Measurements from ENCODE around the gene ANKLE1.
A peak's percentile ranks its signal among the peaks of the same experiment; 100 is the strongest.

ANKLE1 gene

DNA sequence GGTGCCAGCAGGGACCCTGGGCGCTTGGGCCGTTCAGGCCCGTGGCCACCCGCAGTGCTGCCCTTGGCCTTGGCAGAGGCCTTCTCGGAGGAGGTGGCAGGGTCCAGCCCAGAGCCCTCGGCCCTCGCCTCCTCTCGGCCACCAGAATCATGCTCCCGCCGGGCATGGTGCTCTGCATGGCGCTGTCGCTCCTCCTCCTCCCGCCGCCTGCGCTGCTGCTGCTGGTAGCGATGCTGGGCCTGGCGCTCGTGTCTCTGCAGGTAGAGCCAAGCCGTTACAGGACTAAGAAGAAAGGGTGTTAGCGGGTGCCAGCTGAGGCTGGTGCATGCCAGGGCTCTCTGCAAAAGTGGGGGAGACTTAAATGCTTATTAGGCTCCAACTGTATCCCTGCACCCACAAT lies 43.4 kb downstream of the ANKLE1 start:
- Histone ChIP-seq H3K27ac (peak overlapping the region in 1 of 2 donors; percentile 54), H3K4me3 (no peak overlapping the region)
- DNase-seq (ENCODE audit: low spot score), result no peak
- TF ChIP-seq, protein P1, sequence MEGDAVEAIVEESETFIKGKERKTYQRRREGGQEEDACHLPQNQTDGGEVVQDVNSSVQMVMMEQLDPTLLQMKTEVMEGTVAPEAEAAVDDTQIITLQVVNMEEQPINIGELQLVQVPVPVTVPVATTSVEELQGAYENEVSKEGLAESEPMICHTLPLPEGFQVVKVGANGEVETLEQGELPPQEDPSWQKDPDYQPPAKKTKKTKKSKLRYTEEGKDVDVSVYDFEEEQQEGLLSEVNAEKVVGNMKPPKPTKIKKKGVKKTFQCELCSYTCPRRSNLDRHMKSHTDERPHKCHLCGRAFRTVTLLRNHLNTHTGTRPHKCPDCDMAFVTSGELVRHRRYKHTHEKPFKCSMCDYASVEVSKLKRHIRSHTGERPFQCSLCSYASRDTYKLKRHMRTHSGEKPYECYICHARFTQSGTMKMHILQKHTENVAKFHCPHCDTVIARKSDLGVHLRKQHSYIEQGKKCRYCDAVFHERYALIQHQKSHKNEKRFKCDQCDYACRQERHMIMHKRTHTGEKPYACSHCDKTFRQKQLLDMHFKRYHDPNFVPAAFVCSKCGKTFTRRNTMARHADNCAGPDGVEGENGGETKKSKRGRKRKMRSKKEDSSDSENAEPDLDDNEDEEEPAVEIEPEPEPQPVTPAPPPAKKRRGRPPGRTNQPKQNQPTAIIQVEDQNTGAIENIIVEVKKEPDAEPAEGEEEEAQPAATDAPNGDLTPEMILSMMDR (IDR thresholded peaks at IDR 0.05), result no peak

DNA sequence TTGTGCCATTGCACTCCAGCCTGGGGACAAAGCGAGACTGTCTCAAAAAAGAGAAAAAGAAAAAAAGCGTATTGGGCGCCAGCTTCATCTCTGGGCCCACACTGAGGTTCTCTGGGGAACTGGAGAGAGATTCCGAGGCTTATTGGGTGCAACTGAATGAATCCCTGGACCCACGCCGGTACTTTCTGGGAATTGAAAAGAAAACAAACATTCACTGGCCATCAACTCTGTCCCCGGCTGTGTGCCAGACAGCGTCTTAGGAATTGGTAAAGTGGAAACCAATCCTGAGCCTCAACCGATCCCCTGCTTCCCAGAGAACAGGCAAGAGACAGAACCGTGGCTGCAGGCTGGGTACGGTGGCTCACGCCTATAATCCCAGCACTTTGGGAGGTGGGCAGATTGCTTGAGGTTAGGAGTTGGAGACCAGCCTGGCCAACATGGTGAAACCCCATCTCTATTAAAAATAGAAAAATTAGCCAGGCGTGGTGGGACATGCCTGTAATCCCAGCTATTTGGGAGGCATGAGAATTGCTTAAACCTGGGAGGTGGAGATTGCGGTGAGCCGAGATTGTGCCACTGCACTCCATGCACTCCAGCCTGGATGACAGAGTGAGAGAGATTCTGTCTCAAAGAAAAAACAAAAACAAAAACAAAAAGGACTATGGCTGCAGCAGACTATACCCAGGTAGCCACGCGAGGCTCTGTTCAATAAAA lies 44.3 kb downstream of the ANKLE1 start:
- peak overlapping the region; percentile 39 to 54 for H3K27ac ChIP-seq

GRCh38 chr19:17326595-17326966 lies 44.9 kb downstream of the ANKLE1 start:
- Histone ChIP-seq H3K4me3 (no peak overlapping the region), H3K27ac (peak overlapping the region in 1 of 2 donors; percentile 5)
- DNase-seq (ENCODE audit: low spot score), result no peak
- TF ChIP-seq, protein P1 (IDR thresholded peaks at IDR 0.05), result no peak

More for the DNA sequence above, 44.3 kb downstream of the ANKLE1 start:
- DNase-seq (ENCODE audit: low spot score), result no peak
- TF ChIP-seq, protein P1 (IDR thresholded peaks at IDR 0.05), result no peak
- no peak overlapping the region for H3K4me3 ChIP-seq

GRCh38 chr19:17327068-17327653 lies 45.5 kb downstream of the ANKLE1 start:
- peak overlapping the region in 1 of 2 donors; percentile 5 for H3K27ac ChIP-seq
- TF ChIP-seq, protein P1 (IDR thresholded peaks at IDR 0.05), result no peak
- DNase-seq (ENCODE audit: low spot score), result no peak
- H3K4me3 ChIP-seq, result no peak overlapping the region

GRCh38 chr19:17327654-17328516 lies 46.2 kb downstream of the ANKLE1 start:
- peak overlapping the region in 1 of 2 donors; percentile 5 for H3K27ac ChIP-seq
- TF ChIP-seq, protein P1 (IDR thresholded peaks at IDR 0.05), result no peak
- peak overlapping the region; percentile 32 for H3K4me3 ChIP-seq
- no peak for DNase-seq (ENCODE audit: low spot score)

GRCh38 chr19:17328517-17329365 lies 47.0 kb downstream of the ANKLE1 start:
- H3K27ac ChIP-seq, result no peak overlapping the region
- peak overlapping the region; percentile 32 for H3K4me3 ChIP-seq
- no peak for DNase-seq (ENCODE audit: low spot score)

More at GRCh38 chr19:17328517-17329365, 47.0 kb downstream of the ANKLE1 start:
- TF ChIP-seq, protein P1 (IDR thresholded peaks at IDR 0.05), result no peak
